Fibroblast of skin of scalp (primary cell): ENCODE measurements around the gene FOXA2.
"Not testable (repeated sequence)": the region's sequence is repeated elsewhere in the genome, so short reads cannot be mapped to it uniquely, and the experiment has no call there.

Experiments
- DNase-seq: peaks from one replicate; pipeline ENCODE4 v3.0.0-alpha.2; 2013

The FOXA2 gene

GRCh38 chr20:22567944-22568871 is 16.2 kb downstream of the FOXA2 start:
- DNase-seq = no peak

GRCh38 chr20:22566876-22567658 is 17.3 kb downstream of the FOXA2 start:
- no peak for DNase-seq

- no peak for DNase-seq
Observed at GRCh38 chr20:22563062-22563965, 21.1 kb downstream of the FOXA2 start.

- DNase-seq = no peak
Observed at GRCh38 chr20:22562620-22563019, 21.8 kb downstream of the FOXA2 start.

- no peak for DNase-seq
Observed at GRCh38 chr20:22561965-22562577, 22.3 kb downstream of the FOXA2 start.

GRCh38 chr20:22560817-22561216 is 23.6 kb downstream of the FOXA2 start:
- DNase-seq = no peak

- no peak for DNase-seq
Observed at GRCh38 chr20:22559711-22560318, 24.6 kb downstream of the FOXA2 start.

GRCh38 chr20:22557403-22558276 is 26.7 kb downstream of the FOXA2 start:
- no peak for DNase-seq

- DNase-seq = no peak
Observed at GRCh38 chr20:22556565-22557056, 27.8 kb downstream of the FOXA2 start.

- no peak for DNase-seq
Observed at GRCh38 chr20:22555791-22556564, 28.4 kb downstream of the FOXA2 start.

GRCh38 chr20:22554391-22554790 is 30.0 kb downstream of the FOXA2 start:
- no peak for DNase-seq

GRCh38 chr20:22550514-22550913 is 33.9 kb downstream of the FOXA2 start:
- not testable (repeated sequence) for DNase-seq

- DNase-seq = no peak
Observed at GRCh38 chr20:22548040-22548439, 36.3 kb downstream of the FOXA2 start.

GRCh38 chr20:22546344-22546743 is 38.0 kb downstream of the FOXA2 start:
- DNase-seq = no peak

- no peak for DNase-seq
Observed at GRCh38 chr20:22545045-22545444, 39.3 kb downstream of the FOXA2 start.

GRCh38 chr20:22544462-22544861 is 39.9 kb downstream of the FOXA2 start:
- DNase-seq = no peak

GRCh38 chr20:22542427-22542826 is 41.9 kb downstream of the FOXA2 start:
- DNase-seq = no peak

- DNase-seq = no peak
Observed at GRCh38 chr20:22540832-22541231, 43.5 kb downstream of the FOXA2 start.

GRCh38 chr20:22536956-22537756 is 47.2 kb downstream of the FOXA2 start:
- no peak for DNase-seq
